Adrenal gland (tissue), 5 donors: ENCODE results near the gene KRT78.

Source experiments
- CTCF ChIP-seq, 6 experiments: fragments of 450-650 bp in 4 of 6; fragments of 200-600 bp in 2 of 6; sonication (generic) in 1 of 6; IDR thresholded peaks; 1 replicate in 5 of 6; 2 replicates in 1 of 6; pipeline versions ENCODE4 v1.5.1 to v1.8.0; 2016 to 2021; ENCODE audit warnings: antibody characterized with exemption in 6 of 6, mild to moderate bottlenecking in 2 of 6, moderate library complexity in 1 of 6
- POLR2A ChIP-seq, 2 donors: fragments of 450-650 bp; IDR thresholded peaks; one replicate each; pipeline ENCODE4 v1.6.1; 2017; ENCODE audit warnings: antibody characterized with exemption in 2 of 2, mild to moderate bottlenecking in 2 of 2, moderate library complexity in 1 of 2
- donor health status: DM: no; HTN: no; CAD: no.

GRCh38 chr12:52818388-52818787, 30.4 kb downstream of the KRT78 start:
- TF ChIP-seq CTCF (IDR thresholded peaks at IDR 0.05) (no peak), POLR2A (IDR thresholded peaks at IDR 0.05) (no peak)
